GM23338 (cell line): ENCODE data around the gene PKD1.
"Not testable (repeated sequence)": the region's sequence is repeated elsewhere in the genome, so short reads cannot be mapped to it uniquely, and the experiment has no call there.

Experiments
- CREB1 ChIP-seq: fragments of 250-450 bp; sonication (Bioruptor Pico); IDR thresholded peaks from 2 replicates; pipeline ENCODE4 v1.5.0; 2020; ENCODE audit warnings: low read depth, mild to moderate bottlenecking, moderate library complexity
- EZH2 ChIP-seq: fragments of 200-600 bp; sonication (generic); IDR thresholded peaks from one replicate; pipeline ENCODE4 v1.8.0; 2017; ENCODE audit warnings: antibody characterized with exemption, mild to moderate bottlenecking, low read depth; ENCODE audit not compliant: unreplicated experiment
- EZH2phosphoT487 ChIP-seq: fragments of 200-600 bp; sonication (generic); IDR thresholded peaks from one replicate; pipeline ENCODE4 v1.8.1; 2018; ENCODE audit warnings: antibody characterized with exemption; ENCODE audit not compliant: unreplicated experiment
- JUNB ChIP-seq: IDR thresholded peaks from one replicate; pipeline ENCODE4 v1.6.1; 2016; ENCODE audit warnings: antibody characterized with exemption; ENCODE audit not compliant: unreplicated experiment
- NANOG ChIP-seq: IDR thresholded peaks from 2 replicates; pipeline ENCODE4 v1.6.1; 2016; ENCODE audit warnings: antibody characterized with exemption, borderline replicate concordance
- POLR2AphosphoS5 ChIP-seq: IDR thresholded peaks from 2 replicates; pipeline ENCODE4 v1.6.1; 2016; ENCODE audit warnings: antibody characterized with exemption, low read depth
- STAT1 ChIP-seq: IDR thresholded peaks from one replicate; pipeline ENCODE4 v1.6.1; 2016; ENCODE audit warnings: antibody characterized with exemption; ENCODE audit not compliant: unreplicated experiment
- ZNF331 ChIP-seq: fragments of 250-450 bp; sonication (Bioruptor Pico); IDR thresholded peaks from 2 replicates; pipeline ENCODE4 v1.5.0; 2020; ENCODE audit warnings: low read depth, mild to moderate bottlenecking, moderate library complexity
- TF ChIP-seq, protein P1 (sequence below), 2 experiments: fragments of 200-600 bp in 1 of 2; sonication (generic) in 1 of 2; conservative IDR thresholded peaks; 2 replicates each; pipeline versions ENCODE4 v1.5.1 to v1.6.1; 2016 to 2017; ENCODE audit warnings: antibody characterized with exemption in 2 of 2, low read depth in 2 of 2, mild to moderate bottlenecking in 2 of 2, moderate library complexity in 1 of 2
- TF ChIP-seq, protein P2 (sequence below): IDR thresholded peaks from one replicate; pipeline ENCODE4 v1.6.1; 2018; ENCODE audit warnings: antibody characterized with exemption; ENCODE audit not compliant: unreplicated experiment
- TF ChIP-seq, protein P3 (sequence below): IDR thresholded peaks from 2 replicates; pipeline ENCODE4 v1.6.1; 2016; ENCODE audit warnings: antibody characterized with exemption
- TF ChIP-seq, protein P4 (sequence below): fragments of 250-450 bp; sonication (Bioruptor Pico); IDR thresholded peaks from 2 replicates; pipeline ENCODE4 v1.5.0; 2020; ENCODE audit warnings: mild to moderate bottlenecking, moderate library complexity

DNA sequence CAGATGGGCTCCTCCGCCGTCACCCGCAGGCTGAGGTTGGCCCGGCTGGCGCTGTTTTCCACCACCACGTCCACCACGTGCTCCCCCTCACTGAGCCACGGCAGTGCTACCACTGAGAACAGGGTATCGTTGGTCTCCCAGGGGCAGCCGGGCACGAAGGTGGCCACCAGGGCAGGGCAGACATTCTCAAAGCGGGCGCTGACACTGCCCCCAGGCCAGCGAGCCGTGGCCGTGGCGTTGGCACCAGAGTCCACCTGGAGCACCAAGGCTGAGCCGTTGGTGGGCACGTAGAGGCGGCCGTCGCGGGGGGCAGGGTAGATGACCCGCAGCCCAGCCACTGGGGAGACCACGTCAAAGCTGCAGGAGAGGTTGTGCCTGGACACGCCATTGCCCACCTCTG lies 21.5 kb downstream of the PKD1 start:
- TF ChIP-seq, protein P1, sequence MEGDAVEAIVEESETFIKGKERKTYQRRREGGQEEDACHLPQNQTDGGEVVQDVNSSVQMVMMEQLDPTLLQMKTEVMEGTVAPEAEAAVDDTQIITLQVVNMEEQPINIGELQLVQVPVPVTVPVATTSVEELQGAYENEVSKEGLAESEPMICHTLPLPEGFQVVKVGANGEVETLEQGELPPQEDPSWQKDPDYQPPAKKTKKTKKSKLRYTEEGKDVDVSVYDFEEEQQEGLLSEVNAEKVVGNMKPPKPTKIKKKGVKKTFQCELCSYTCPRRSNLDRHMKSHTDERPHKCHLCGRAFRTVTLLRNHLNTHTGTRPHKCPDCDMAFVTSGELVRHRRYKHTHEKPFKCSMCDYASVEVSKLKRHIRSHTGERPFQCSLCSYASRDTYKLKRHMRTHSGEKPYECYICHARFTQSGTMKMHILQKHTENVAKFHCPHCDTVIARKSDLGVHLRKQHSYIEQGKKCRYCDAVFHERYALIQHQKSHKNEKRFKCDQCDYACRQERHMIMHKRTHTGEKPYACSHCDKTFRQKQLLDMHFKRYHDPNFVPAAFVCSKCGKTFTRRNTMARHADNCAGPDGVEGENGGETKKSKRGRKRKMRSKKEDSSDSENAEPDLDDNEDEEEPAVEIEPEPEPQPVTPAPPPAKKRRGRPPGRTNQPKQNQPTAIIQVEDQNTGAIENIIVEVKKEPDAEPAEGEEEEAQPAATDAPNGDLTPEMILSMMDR (conservative IDR thresholded peaks at IDR 0.05; ENCODE audit: low read depth in 2 of 2) = not testable (repeated sequence)
- TF ChIP-seq EZH2; POLR2AphosphoS5; ZNF331 (CRISPR knock-in tag); NANOG; STAT1; CREB1 (CRISPR knock-in tag); JUNB; EZH2phosphoT487: not testable (repeated sequence)
- TF ChIP-seq, protein P2, sequence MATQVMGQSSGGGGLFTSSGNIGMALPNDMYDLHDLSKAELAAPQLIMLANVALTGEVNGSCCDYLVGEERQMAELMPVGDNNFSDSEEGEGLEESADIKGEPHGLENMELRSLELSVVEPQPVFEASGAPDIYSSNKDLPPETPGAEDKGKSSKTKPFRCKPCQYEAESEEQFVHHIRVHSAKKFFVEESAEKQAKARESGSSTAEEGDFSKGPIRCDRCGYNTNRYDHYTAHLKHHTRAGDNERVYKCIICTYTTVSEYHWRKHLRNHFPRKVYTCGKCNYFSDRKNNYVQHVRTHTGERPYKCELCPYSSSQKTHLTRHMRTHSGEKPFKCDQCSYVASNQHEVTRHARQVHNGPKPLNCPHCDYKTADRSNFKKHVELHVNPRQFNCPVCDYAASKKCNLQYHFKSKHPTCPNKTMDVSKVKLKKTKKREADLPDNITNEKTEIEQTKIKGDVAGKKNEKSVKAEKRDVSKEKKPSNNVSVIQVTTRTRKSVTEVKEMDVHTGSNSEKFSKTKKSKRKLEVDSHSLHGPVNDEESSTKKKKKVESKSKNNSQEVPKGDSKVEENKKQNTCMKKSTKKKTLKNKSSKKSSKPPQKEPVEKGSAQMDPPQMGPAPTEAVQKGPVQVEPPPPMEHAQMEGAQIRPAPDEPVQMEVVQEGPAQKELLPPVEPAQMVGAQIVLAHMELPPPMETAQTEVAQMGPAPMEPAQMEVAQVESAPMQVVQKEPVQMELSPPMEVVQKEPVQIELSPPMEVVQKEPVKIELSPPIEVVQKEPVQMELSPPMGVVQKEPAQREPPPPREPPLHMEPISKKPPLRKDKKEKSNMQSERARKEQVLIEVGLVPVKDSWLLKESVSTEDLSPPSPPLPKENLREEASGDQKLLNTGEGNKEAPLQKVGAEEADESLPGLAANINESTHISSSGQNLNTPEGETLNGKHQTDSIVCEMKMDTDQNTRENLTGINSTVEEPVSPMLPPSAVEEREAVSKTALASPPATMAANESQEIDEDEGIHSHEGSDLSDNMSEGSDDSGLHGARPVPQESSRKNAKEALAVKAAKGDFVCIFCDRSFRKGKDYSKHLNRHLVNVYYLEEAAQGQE = not testable (repeated sequence)
- TF ChIP-seq, protein P3, sequence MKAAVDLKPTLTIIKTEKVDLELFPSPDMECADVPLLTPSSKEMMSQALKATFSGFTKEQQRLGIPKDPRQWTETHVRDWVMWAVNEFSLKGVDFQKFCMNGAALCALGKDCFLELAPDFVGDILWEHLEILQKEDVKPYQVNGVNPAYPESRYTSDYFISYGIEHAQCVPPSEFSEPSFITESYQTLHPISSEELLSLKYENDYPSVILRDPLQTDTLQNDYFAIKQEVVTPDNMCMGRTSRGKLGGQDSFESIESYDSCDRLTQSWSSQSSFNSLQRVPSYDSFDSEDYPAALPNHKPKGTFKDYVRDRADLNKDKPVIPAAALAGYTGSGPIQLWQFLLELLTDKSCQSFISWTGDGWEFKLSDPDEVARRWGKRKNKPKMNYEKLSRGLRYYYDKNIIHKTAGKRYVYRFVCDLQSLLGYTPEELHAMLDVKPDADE = not testable (repeated sequence)
- TF ChIP-seq, protein P4, sequence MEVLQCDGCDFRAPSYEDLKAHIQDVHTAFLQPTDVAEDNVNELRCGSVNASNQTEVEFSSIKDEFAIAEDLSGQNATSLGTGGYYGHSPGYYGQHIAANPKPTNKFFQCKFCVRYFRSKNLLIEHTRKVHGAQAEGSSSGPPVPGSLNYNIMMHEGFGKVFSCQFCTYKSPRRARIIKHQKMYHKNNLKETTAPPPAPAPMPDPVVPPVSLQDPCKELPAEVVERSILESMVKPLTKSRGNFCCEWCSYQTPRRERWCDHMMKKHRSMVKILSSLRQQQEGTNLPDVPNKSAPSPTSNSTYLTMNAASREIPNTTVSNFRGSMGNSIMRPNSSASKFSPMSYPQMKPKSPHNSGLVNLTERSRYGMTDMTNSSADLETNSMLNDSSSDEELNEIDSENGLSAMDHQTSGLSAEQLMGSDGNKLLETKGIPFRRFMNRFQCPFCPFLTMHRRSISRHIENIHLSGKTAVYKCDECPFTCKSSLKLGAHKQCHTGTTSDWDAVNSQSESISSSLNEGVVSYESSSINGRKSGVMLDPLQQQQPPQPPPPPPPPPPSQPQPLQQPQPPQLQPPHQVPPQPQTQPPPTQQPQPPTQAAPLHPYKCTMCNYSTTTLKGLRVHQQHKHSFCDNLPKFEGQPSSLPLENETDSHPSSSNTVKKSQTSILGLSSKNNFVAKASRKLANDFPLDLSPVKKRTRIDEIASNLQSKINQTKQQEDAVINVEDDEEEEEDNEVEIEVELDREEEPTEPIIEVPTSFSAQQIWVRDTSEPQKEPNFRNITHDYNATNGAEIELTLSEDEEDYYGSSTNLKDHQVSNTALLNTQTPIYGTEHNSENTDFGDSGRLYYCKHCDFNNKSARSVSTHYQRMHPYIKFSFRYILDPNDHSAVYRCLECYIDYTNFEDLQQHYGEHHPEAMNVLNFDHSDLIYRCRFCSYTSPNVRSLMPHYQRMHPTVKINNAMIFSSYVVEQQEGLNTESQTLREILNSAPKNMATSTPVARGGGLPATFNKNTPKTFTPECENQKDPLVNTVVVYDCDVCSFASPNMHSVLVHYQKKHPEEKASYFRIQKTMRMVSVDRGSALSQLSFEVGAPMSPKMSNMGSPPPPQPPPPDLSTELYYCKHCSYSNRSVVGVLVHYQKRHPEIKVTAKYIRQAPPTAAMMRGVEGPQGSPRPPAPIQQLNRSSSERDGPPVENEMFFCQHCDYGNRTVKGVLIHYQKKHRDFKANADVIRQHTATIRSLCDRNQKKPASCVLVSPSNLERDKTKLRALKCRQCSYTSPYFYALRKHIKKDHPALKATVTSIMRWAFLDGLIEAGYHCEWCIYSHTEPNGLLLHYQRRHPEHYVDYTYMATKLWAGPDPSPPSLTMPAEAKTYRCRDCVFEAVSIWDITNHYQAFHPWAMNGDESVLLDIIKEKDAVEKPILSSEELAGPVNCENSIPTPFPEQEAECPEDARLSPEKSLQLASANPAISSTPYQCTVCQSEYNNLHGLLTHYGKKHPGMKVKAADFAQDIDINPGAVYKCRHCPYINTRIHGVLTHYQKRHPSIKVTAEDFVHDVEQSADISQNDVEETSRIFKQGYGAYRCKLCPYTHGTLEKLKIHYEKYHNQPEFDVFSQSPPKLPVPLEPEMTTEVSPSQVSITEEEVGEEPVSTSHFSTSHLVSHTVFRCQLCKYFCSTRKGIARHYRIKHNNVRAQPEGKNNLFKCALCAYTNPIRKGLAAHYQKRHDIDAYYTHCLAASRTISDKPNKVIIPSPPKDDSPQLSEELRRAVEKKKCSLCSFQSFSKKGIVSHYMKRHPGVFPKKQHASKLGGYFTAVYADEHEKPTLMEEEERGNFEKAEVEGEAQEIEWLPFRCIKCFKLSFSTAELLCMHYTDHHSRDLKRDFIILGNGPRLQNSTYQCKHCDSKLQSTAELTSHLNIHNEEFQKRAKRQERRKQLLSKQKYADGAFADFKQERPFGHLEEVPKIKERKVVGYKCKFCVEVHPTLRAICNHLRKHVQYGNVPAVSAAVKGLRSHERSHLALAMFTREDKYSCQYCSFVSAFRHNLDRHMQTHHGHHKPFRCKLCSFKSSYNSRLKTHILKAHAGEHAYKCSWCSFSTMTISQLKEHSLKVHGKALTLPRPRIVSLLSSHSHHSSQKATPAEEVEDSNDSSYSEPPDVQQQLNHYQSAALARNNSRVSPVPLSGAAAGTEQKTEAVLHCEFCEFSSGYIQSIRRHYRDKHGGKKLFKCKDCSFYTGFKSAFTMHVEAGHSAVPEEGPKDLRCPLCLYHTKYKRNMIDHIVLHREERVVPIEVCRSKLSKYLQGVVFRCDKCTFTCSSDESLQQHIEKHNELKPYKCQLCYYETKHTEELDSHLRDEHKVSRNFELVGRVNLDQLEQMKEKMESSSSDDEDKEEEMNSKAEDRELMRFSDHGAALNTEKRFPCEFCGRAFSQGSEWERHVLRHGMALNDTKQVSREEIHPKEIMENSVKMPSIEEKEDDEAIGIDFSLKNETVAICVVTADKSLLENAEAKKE (CRISPR knock-in tag) = not testable (repeated sequence)
